ENCODE data around the gene EGFR.

EGFR gene

DNA sequence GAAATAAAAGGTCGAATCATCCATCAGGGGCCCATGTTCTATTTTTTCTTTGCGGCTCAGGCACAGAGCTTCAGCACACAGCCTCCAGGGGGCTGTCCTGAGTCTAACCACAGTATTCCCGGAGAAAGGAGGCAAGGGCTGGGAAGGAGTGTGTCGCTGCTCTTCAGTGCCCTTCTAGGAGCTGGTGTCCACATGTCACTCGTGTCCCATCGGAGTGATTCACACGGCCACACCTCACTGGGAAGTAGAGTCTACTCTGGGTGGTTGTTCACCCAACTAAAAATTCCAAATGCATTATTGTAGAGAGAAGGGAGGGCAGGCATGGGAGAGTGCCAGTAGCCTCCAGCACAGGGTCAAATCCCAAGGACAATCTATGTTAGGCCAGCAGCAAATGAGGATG lies 231.5 kb downstream of the EGFR start:
- no peak for DNase-seq (ENCODE audit: low read depth)

DNA sequence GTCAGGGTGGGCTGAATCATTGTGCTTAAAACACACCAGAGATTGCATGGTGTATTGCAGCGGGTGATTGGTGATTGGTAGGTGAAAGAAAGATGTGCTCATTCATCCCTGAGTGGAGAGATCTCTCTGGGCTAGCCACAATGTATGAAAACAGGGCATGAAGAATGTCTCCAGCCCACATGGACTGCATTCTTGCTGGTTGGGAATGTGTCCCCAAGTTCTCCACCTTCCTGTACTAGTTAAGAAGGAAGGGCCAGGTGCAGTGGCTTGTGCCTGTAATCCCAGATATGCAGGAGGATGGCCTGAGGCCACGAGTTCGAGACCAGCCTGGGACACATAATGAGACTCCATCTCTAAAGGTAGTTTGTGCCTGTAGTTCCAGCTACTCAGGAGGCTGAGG lies 232.5 kb downstream of the EGFR start:
- no peak for DNase-seq (ENCODE audit: low read depth)

DNA sequence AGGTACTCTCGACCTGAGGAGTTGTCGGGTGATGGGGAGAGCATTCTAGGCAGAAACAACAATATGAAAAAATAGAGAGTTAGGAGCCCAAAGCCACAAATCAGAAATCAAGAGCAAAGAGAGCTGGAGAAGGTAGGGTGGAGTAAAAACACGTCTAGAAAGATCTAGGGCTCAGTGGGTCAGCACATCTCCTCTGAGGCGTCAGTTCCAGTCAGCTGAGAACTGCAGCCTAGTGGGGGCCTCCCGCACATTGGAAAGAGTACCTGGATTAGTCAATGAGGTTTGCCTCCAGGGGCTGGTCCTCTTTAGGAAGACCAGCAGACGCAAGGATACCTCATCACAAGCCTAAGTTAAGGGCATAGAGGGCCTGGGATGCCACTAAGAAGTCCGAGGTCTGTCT lies 233.1 kb downstream of the EGFR start:
- DNase-seq (ENCODE audit: low read depth) = no peak

DNA sequence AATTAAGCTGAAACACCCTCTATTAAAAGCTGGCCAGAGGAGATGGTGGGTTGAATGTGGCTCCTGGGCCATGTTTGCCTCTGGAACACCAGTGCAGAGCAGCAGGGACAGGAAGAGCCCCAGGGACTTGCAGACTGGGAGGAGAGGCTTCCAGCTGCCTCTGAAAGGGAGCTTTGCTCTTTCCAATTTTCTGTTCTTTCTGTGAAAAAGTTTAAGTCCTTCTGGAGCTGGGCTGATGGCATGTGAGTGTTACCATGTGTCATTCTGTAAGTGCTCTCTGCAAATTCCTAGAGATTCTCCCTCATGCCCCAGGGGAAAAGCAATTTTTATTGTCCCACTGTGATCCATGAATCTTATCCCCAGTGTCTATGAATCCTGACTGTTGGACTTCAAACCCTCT lies 233.6 kb downstream of the EGFR start:
- DNase-seq (ENCODE audit: low read depth) = no peak

DNA sequence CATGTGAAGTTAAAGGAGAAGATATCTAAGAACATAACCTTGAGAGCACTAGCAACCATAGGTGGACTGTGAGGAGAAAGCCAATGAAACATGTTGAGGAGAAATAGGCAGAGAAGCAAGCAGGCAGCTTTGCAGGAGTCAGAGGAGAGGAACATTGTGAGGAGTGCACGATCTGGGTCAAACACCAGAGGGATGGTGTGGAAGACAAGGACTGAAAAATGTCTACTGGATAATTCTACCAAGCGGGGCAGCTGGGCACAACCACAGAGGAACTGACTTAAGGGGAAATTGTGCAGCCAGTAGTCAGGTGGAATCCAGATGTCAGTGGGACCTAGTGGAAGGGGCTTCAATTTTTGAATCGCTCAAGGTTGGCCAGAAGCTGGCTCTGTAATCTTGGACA lies 234.4 kb downstream of the EGFR start:
- DNase-seq (ENCODE audit: low read depth) = no peak

DNA sequence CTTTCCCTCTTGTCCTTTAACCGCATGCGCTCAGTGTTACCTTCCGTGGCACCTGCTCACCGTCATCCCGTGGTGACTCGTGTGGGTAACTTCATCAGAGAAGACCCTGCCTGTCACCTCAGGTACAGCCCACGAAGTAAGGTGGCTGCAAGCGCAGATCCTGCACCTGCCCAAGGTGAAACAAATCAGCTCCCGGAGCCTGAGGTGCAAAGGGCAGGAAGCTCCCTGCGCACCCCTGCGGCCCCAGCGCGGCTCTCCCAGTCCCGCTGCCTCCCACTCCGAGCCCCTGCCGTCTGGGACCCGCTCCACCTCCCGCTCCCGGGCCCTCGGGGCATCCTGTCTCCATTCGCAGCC lies 235.4 kb downstream of the EGFR start:
- DNase-seq (ENCODE audit: low read depth) = no peak

DNA sequence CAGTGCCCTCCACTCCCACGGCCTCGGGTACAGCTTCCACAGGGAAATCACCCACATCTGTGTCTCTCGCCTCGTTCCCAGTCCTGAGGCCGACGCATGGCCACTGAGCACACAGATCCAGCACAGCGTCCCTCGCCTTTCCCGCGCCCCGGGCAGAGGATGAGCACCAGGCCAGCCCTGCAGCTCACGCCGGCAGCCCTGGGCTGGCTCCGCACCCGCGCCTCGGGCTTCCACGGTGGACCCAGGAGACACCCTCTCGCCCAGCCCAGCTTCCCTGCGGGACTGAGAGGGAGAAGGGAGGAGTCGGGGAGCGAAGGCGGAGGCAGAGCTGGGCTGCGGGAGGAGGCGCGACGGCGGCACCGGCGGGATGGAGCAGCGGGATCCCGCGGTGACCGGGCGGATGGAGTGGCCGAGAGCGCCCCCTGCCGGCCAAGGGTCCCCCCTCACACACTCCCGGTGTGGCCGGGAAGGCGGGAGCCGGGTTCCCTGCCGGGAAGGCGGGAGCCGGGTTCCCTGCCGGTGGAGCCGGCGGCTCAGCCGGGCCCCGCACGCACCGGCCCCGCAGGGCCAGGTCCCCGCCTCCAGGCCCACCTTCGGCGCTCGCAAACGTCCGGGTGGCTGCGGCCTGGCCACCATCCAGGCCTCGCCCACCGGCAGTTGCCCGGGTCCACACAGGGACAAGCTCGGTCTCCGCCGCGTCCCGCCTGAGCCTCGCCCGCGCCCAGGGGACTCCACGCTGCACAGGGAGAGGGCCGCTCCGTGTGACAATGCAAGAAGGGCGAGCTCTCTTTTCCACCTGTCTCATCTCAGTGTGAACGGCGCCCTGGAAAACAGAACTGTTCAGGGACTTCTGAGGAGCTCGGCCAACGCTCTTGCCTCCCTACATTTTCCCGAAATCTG lies 236.0 kb downstream of the EGFR start:
- no peak for DNase-seq (ENCODE audit: low read depth)

DNA sequence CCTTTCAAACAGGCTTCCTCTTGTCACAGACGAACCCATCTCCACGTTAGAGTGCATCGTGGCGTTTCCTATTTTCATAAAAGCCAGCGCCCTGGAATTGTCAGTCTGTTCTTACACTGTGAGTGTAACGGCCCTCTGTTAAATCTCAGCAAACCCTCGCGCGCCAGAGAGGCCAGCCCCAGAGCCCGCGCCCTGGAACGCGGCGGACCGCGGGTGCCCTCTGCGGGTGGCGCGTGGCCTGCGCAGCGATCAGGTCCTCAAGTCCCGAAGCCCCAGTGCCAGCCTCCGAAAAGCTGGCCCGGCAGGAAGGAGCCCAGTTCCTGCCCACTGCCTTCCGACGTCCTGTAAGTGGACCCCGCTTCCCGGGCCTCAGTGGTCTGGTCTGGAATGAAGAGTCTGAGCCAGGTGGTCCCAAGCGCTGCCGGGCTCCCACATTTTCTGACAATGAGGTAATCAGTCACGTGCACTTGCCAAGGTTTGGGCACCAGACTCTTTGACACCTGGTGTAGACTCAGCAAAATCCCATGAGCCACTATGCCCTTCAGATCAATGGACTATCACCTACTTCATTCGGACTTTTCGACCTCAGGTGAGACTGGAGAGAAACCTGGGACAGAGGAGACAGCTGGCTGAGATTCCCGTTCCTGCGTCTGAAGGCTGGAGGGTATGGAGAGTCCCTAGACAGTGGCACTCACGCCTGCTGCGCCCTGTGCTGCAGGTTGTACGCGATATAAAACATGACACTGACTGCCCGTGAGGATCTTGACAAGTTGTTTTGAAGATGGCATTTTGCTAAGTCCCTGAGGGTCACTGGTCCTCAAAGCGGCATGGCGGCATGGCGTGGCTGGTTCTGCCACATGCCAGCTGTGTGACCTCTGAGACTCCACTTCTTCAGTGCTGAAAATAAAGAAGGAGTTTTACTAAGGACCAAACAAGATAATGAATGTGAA lies 237.0 kb downstream of the EGFR start:
- no peak for DNase-seq (ENCODE audit: low read depth)

DNA sequence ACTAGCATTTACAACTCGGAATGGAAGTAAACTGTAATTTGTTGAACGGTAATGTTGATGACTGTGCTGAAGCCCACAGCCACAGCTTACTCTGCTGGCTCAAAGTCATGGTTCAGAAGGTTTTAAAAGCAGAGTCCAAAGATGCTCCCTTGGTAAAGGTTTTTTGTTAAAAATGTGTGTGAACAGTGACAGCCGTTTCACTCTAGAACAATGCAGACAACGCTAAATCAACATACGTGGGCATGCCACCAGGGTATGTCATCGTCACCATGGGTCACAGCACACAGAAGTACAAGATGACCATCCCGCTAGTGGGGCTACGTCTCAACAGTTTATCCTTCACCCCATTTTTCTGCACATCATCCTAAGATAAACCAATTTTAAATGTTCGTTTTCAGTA lies 239.8 kb downstream of the EGFR start:
- no peak for DNase-seq (ENCODE audit: low read depth)

DNA sequence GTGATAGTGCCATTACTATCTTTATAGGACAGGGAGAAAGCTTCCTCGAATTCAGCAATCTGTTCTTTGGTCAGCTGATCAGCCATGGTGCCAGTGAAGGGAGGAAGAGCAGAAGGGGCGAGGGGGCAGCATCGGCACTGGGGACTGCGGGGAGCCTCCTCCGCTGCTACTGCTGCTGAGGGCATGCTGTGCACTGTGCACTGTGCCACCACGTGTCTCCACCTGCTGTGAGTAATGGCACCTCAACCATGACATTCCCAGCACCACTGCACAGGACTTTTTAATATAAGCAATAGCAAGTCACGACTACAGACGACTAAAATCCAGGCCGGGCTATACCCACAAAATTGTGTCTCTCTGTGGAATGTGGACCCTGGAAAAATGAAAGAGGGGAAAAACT lies 241.4 kb downstream of the EGFR start:
- no peak for DNase-seq (ENCODE audit: low read depth)

DNA sequence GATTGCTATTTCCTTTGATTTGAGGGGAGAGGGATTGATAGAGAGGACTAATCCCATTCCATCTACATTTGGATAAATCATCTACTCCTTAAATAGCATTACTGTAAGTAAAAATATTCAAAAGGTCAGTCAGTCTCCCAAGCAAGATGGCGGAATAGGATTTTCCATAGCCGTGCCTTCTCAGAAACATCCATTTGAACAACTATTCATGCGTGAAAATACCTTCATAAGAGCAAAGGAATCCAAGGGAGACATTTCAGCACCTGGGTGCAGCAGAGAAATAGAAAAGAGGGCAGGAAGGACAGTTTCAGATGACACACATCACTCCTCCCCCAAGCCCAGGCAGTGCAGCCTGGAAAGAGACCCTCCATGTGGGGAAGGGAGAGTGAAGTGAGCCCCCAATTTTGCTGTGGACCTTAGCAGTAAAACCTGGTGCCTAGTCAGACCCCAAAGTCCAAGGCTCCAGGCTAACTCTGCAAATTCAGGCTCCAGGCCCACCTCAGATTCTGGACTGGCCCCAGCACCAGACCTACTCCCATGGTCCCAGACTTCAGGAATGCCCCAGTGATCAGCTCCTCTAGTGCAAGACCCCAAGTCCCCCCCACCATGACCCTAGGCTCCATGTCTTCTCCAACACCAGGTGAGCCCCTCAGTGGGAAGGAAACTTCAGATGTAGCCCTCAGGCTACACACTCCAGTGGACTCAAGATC lies 242.0 kb downstream of the EGFR start:
- no peak for DNase-seq (ENCODE audit: low read depth)

All from HS-5 (cell line).